ENCODE data around the gene ZNF132.

- TF ChIP-seq NFATC4 (CRISPR knock-in tag; IDR thresholded peaks at IDR 0.05) (no peak), E2F4 (CRISPR knock-in tag; IDR thresholded peaks at IDR 0.05; ENCODE audit: borderline replicate concordance, low read depth) (no peak), CTCF (IDR thresholded peaks at IDR 0.05) (no peak), PREB (CRISPR knock-in tag; IDR thresholded peaks at IDR 0.05; ENCODE audit: borderline replicate concordance) (no peak), STAT6 (CRISPR knock-in tag; conservative IDR thresholded peaks at IDR 0.05; ENCODE audit: low read depth) (no peak), TCF7 (CRISPR knock-in tag; IDR thresholded peaks at IDR 0.05; ENCODE audit: low read depth) (no peak), ZSCAN18 (CRISPR knock-in tag; IDR thresholded peaks at IDR 0.05) (no peak), SOX15 (CRISPR knock-in tag; IDR thresholded peaks at IDR 0.05) (no peak), SMAD3 (CRISPR knock-in tag; IDR thresholded peaks at IDR 0.05; ENCODE audit: borderline replicate concordance) (no peak), USF1 (CRISPR knock-in tag; IDR thresholded peaks at IDR 0.05) (no peak), E2F5 (CRISPR knock-in tag; IDR thresholded peaks at IDR 0.05) (no peak), MYBL2 (CRISPR knock-in tag; IDR thresholded peaks at IDR 0.05) (no peak)
Observed at GRCh38 chr19:58473775-58474174, 33.8 kb upstream of the ZNF132 start.
